Kidney (tissue), 14 donors: ENCODE results near the gene LRFN5. TPM values are rescaled to one million over a fixed set of nuclear protein-coding genes. Genes with fewer than 3 reads are reported as not detected.

Source experiments
- DNase-seq, 5 donors: peaks; one replicate each; pipeline ENCODE4 v3.0.0-alpha.2; 2013 to 2020
- FAIRE-seq: peaks from 2 replicates; lab custom pipeline; 2012; peaks lifted over from hg19 to GRCh38; lab: Jason Lieb, UNC
- H3K27ac ChIP-seq, 2 donors: one replicate each; pipeline ENCODE4 v1.7.0; 2013; ENCODE audit warnings: low read depth in 2 of 2, low read length in 2 of 2, inconsistent platforms in 1 of 2
- H3K27me3 ChIP-seq: one replicate; pipeline ENCODE4 v1.7.1; 2013; ENCODE audit warnings: low read length, inconsistent platforms; ENCODE audit not compliant: control insufficient read depth, insufficient read depth
- H3K36me3 ChIP-seq, 3 donors: one replicate each; pipeline versions ENCODE4 v1.7.0 to v1.7.1; 2013; ENCODE audit warnings: low read length in 3 of 3, control low read depth in 1 of 3, inconsistent platforms in 1 of 3; ENCODE audit not compliant: insufficient read depth in 3 of 3, control insufficient read depth in 2 of 3
- H3K4me1 ChIP-seq, 3 donors: one replicate each; pipeline versions ENCODE4 v1.7.0 to v1.7.1; 2013; ENCODE audit warnings: low read length in 3 of 3, inconsistent platforms in 1 of 3, low read depth in 1 of 3; ENCODE audit not compliant: control insufficient read depth in 2 of 3, insufficient read depth in 2 of 3
- H3K4me3 ChIP-seq, 3 donors: one replicate each; pipeline versions ENCODE4 v1.7.0 to v1.8.1; 2013; ENCODE audit warnings: low read length in 3 of 3, control low read depth in 1 of 3, inconsistent platforms in 1 of 3
- H3K9ac ChIP-seq, 3 donors: one replicate each; pipeline versions ENCODE4 v1.7.0 to v1.7.1; 2013; ENCODE audit warnings: low read length in 3 of 3, control low read depth in 1 of 3, inconsistent platforms in 1 of 3
- H3K9me3 ChIP-seq, 3 donors: one replicate each; pipeline versions ENCODE4 v1.7.0 to v1.7.1; 2013; ENCODE audit warnings: low read length in 3 of 3, control low read depth in 1 of 3, inconsistent platforms in 1 of 3; ENCODE audit not compliant: control insufficient read depth in 2 of 3, insufficient read depth in 1 of 3
- CTCF ChIP-seq: IDR thresholded peaks from 3 replicates; pipeline ENCODE4 v1.5.1; 2012; ENCODE audit warnings: mild to moderate bottlenecking, moderate library complexity, borderline replicate concordance; ENCODE audit not compliant: insufficient read depth; ENCODE audit errors: extremely low read depth
- intact Hi-C: fragments of 100-400 bp; cut with DNase I; formaldehyde crosslinking; loops from one replicate; pipeline ENCODE4 v1.11.1; 2022
- polyA plus RNA-seq: library from polyadenylated mRNA; stranded (reverse); fragments of 350-450 nt; fragmentation: Illumina TruSeq; extraction: RNeasy Lipid Tissue Mini Kit (QIAGEN cat#74804); gene quantifications from one replicate; pipeline ENCODE4 v1.2.3, GENCODE V29; 2014; ENCODE audit warnings: low read depth, low replicate concordance; ENCODE audit not compliant: insufficient read depth
- total RNA-seq: library from RNA; stranded (reverse); fragmentation: NEBNext Ultra II Directional; extraction: Animal tissue kit (Norgen Biotek cat#: 25700); gene quantifications from one replicate; pipeline ENCODE4 v1.2.1, GENCODE V29; 2021
- donor health status: control.
- donor health status: control.
- donor health status: control.
- donor health status: control.
- donor health status: control.
- donor health status: DM: yes; HTN: yes; CAD: no.
- donor health status: Normal renal cell carcinoma (clear cell type).

The LRFN5 gene
- total and polyA plus RNA-seq, 2 donors from 2014 or later = 1.5 to 2.4 TPM

GRCh38 chr14:41915732-41916131 is 309.1 kb downstream of the LRFN5 start:
- Histone ChIP-seq H3K27me3 (no peaks in the 10 kb centered on the region), H3K4me1 (no peaks in the 10 kb centered on the region), H3K9me3 (no peaks in the 10 kb centered on the region), H3K27ac (no peak overlapping the region), H3K4me3 (no peak overlapping the region), H3K9ac (no peak overlapping the region), H3K36me3 (no peaks in the 10 kb centered on the region)
- no peak for FAIRE-seq
- no peak for TF ChIP-seq CTCF
- intact Hi-C loops = no loop called here
- no peak for DNase-seq

- FAIRE-seq = no peak
- intact Hi-C loops = no loop called here
Measured at GRCh38 chr14:41916313-41916712, 309.6 kb downstream of the LRFN5 start.

GRCh38 chr14:41925409-41925808 is 318.7 kb downstream of the LRFN5 start:
- H3K27me3 ChIP-seq = no peaks in the 10 kb centered on the region

More at GRCh38 chr14:41916313-41916712, 309.6 kb downstream of the LRFN5 start:
- Histone ChIP-seq H3K9me3 (no peaks in the 10 kb centered on the region), H3K36me3 (no peaks in the 10 kb centered on the region), H3K27me3 (no peaks in the 10 kb centered on the region), H3K9ac (no peak overlapping the region), H3K4me1 (no peaks in the 10 kb centered on the region), H3K4me3 (no peak overlapping the region), H3K27ac (no peak overlapping the region)
- DNase-seq = no peak
- no peak for TF ChIP-seq CTCF

More at GRCh38 chr14:41925409-41925808, 318.7 kb downstream of the LRFN5 start:
- no peak overlapping the region for H3K9ac ChIP-seq
- DNase-seq (peak in 2 of 5 donors; percentile 41 to 64), FAIRE-seq (no peak)
- no peak overlapping the region for H3K4me3 ChIP-seq
- no peaks in the 10 kb centered on the region for H3K4me1 ChIP-seq
- no peaks in the 10 kb centered on the region for H3K9me3 ChIP-seq
- no peaks in the 10 kb centered on the region for H3K36me3 ChIP-seq
- no peak for TF ChIP-seq CTCF
- intact Hi-C loops = no loop called here
- H3K27ac ChIP-seq = no peak overlapping the region
